ENCODE data around the gene HOXD3. TPM values are rescaled to one million over a fixed set of nuclear protein-coding genes. Genes with fewer than 3 reads are reported as not detected.

The HOXD3 gene
- total RNA-seq, 4 donors from 2014 or later, result 2.0 to 9.1 (median 8.3) TPM

DNA sequence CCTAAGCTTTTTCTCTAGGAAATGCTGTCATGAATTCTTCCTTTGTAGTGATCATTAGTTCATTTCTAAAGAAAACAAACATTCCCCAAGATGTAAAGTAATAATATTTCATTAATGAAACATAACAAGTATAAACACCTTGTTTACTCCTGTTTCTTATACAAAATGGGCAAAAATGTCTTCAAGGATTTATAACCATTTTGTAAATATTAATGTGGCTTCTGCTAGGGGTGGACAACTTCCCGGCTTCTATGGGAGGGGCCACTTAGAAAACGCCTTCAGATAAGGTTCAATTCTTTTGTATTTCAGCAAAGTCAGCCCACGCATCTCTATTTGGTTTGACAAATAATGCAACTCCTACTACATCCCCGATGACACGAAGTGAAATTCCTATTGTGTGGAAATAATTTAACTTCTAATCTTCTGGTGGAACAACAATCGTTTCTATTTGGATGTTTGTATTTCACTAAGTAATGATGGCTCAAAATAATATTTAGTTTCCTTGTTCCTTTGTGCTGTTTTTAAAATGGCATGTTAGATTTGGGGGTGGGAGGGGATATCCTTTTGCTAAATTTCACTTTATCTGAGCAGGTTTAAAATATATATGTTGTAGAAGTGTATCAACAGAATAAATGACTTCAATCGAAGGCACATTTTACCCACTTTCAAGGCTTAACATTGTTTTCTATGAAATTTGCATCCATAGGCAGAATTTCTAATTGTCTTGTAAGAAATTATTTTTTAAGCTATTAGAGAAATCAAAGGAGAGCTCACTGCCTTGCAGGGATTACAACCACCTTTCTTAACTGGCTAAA, 16.7 kb downstream of the HOXD3 start:
- Histone ChIP-seq H3K27me3 (no peaks in the 10 kb centered on the region), H3K9me3 (no peaks in the 10 kb centered on the region), H3K27ac (no peak overlapping the region), H3K4me1 (peaks cover 0 to 27% (median 0%) of the 10 kb centered on the region in 4 donors), H3K36me3 (no peaks in the 10 kb centered on the region), H3K4me3 (peak overlapping the region in 2 of 4 donors; percentile 32 to 37)
- DNase-seq, result no peak
- TF ChIP-seq POLR2A (IDR thresholded peaks at IDR 0.05), result no peak
- TF ChIP-seq, protein P1, sequence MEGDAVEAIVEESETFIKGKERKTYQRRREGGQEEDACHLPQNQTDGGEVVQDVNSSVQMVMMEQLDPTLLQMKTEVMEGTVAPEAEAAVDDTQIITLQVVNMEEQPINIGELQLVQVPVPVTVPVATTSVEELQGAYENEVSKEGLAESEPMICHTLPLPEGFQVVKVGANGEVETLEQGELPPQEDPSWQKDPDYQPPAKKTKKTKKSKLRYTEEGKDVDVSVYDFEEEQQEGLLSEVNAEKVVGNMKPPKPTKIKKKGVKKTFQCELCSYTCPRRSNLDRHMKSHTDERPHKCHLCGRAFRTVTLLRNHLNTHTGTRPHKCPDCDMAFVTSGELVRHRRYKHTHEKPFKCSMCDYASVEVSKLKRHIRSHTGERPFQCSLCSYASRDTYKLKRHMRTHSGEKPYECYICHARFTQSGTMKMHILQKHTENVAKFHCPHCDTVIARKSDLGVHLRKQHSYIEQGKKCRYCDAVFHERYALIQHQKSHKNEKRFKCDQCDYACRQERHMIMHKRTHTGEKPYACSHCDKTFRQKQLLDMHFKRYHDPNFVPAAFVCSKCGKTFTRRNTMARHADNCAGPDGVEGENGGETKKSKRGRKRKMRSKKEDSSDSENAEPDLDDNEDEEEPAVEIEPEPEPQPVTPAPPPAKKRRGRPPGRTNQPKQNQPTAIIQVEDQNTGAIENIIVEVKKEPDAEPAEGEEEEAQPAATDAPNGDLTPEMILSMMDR (IDR thresholded peaks at IDR 0.05), result no peak

GRCh38 chr2:176174382-176174823, 17.3 kb downstream of the HOXD3 start:
- Histone ChIP-seq H3K27me3 (no peaks in the 10 kb centered on the region), H3K27ac (peak overlapping the region in 2 of 4 donors; percentile 53 to 61), H3K4me3 (peak overlapping the region in 2 of 4 donors; percentile 32 to 37), H3K36me3 (no peaks in the 10 kb centered on the region), H3K4me1 (peaks cover 0 to 27% (median 0%) of the 10 kb centered on the region in 4 donors), H3K9me3 (no peaks in the 10 kb centered on the region)
- TF ChIP-seq, protein P1 (IDR thresholded peaks at IDR 0.05), result no peak
- DNase-seq, result no peak

DNA sequence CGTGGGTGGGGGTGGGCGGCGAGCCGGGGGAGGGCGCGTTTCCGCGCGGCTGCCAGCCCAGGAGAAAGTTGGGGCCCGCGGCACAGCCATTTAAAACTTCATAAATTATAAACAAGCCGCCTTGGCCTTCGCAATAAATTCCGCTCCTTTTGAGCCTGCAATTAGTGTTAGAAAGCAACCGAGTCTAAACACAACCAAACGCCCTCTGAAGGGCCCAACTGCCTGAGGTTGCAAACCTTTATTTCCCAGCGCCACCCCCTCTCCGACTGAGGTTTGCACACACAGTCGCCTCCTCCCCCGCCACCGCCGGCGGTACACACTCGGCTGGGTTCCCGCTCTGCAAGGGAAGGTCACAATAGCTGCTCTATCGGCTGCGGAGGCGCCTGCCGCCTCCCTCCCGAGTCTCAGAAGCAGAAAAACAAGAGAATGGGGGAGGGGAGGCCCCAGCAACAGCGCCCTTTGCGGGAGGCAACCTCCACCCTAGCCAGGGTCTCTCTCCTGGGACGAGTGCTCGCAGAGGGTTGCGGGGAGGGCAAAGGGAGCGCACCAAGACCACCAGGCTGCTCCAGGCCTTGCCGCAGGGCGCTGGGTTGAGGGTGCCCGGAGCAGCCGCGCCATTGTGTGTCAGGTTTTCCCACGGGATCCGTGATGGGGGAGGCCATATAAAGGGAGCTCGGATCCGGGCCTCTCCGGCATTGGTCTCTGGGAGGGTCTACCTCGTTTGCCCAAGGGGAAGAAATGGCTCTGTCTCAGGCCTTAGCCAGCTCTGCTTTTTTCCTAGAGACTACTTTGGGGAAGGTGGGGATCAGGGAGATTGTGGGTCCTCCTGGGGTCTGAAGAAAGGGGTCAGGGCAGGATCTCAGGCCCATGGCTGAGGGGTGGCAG, 18.0 kb downstream of the HOXD3 start:
- Histone ChIP-seq H3K4me3 (peak overlapping the region in 2 of 4 donors; percentile 32 to 37), H3K27me3 (no peaks in the 10 kb centered on the region), H3K36me3 (no peaks in the 10 kb centered on the region), H3K9me3 (no peaks in the 10 kb centered on the region), H3K4me1 (peaks cover 0 to 27% (median 0%) of the 10 kb centered on the region in 4 donors), H3K27ac (peak overlapping the region in 2 of 4 donors; percentile 53 to 61)
- no peak for DNase-seq
- TF ChIP-seq, protein P1 (IDR thresholded peaks at IDR 0.05), result no peak
- no peak for TF ChIP-seq POLR2A (IDR thresholded peaks at IDR 0.05)

DNA sequence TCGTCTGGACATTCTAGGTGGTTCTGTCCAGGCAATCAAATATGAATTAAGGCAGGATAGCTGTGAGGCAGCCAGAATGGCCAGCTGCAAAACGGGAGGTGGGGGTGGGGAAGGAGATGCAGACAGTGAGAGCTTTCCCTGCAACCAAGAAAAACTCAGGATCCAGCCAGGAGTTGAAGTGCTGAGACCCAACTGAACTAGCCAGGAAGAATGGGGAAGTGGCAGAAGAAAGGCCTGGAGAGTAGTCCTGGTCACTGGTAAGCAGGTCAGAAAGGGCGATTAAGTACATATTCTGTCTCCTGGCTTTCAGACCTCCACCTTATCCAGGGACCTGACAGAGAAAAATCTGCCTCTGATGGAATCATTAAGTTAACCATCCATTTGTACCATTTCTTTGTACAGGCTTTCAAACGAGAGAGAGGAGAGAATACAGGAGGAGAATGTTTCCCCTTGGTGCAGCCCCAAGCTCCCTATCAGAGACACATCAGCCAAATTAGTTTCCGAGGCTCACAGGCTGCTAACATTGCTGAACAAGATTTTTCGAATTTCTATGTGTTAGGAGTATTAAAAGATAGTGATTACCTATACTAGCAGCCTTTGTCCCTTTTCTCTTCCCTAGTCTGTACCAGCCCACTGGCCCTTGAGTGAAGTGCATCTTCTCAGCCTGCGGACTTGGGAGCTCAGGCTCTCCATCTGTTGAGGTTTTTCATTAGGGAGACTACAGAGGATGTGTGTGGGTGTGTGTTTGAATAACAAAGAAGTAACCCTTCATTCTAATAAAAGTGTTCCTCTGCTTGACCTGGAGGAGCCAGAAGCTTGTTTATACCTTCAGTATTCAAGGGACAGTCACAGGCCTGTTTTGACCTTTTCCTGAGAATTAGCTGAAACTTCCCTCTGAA, 18.9 kb downstream of the HOXD3 start:
- Histone ChIP-seq H3K27me3 (no peaks in the 10 kb centered on the region), H3K4me3 (no peak overlapping the region), H3K27ac (no peak overlapping the region), H3K4me1 (peaks cover 0 to 27% (median 0%) of the 10 kb centered on the region in 4 donors), H3K9me3 (no peaks in the 10 kb centered on the region), H3K36me3 (no peaks in the 10 kb centered on the region)
- TF ChIP-seq POLR2A (IDR thresholded peaks at IDR 0.05), result no peak
- TF ChIP-seq, protein P1 (IDR thresholded peaks at IDR 0.05), result no peak
- no peak for DNase-seq

- H3K27ac ChIP-seq, result peak overlapping the region in 2 of 4 donors; percentile 28 to 53
- H3K4me1 ChIP-seq, result peaks cover 0 to 18% (median 0%) of the 10 kb centered on the region in 4 donors
- no peaks in the 10 kb centered on the region for H3K9me3 ChIP-seq
- no peak for TF ChIP-seq POLR2A (IDR thresholded peaks at IDR 0.05)
- H3K4me3 ChIP-seq, result peak overlapping the region in 3 of 4 donors; percentile 5 to 43 (median 37)
- DNase-seq, result no peak
- H3K27me3 ChIP-seq, result no peaks in the 10 kb centered on the region
- H3K36me3 ChIP-seq, result no peaks in the 10 kb centered on the region
Measured at GRCh38 chr2:176177580-176178037, 20.5 kb downstream of the HOXD3 start.

All from Peyer's patch (tissue), 4 donors.